HepG2 (cell line): ENCODE measurements around the gene EEPD1. TPM values are rescaled to one million over a fixed set of nuclear protein-coding genes. Genes with fewer than 3 reads are reported as not detected.

ENCODE experiments used
- BCL3 ChIP-seq: sonication (generic); formaldehyde crosslinking; IDR thresholded peaks from 2 replicates; pipeline ENCODE4 v1.5.1; 2020; ENCODE audit warnings: mild to moderate bottlenecking, missing genetic modification reagents, moderate library complexity
- RCOR2 ChIP-seq: IDR thresholded peaks from 2 replicates; pipeline ENCODE4 v1.6.1; 2016; ENCODE audit warnings: missing biosample characterization, missing genetic modification reagents
- RORA ChIP-seq: sonication (generic); formaldehyde crosslinking; IDR thresholded peaks from 2 replicates; pipeline ENCODE4 v1.5.0; 2020; ENCODE audit warnings: mild to moderate bottlenecking, missing genetic modification reagents, moderate library complexity
- TCF7 ChIP-seq: sonication (generic); IDR thresholded peaks from 2 replicates; pipeline ENCODE4 v1.6.1; 2016; ENCODE audit warnings: antibody characterized with exemption, low read depth
- ZNF17 ChIP-seq: sonication (generic); formaldehyde crosslinking; IDR thresholded peaks from 2 replicates; pipeline ENCODE4 v1.5.0; 2020; ENCODE audit warnings: mild to moderate bottlenecking, missing genetic modification reagents
- ZNF552 ChIP-seq: sonication (generic); formaldehyde crosslinking; IDR thresholded peaks from 2 replicates; pipeline ENCODE4 v1.9.0; 2022; ENCODE audit warnings: missing genetic modification reagents, mild to moderate bottlenecking, borderline replicate concordance
- ZNF703 ChIP-seq: sonication (generic); formaldehyde crosslinking; IDR thresholded peaks from 2 replicates; pipeline ENCODE4 v1.5.1; 2020; ENCODE audit warnings: missing genetic modification reagents, mild to moderate bottlenecking, moderate library complexity, borderline replicate concordance
- polyA plus RNA-seq, 8 experiments: library from polyadenylated mRNA; depleted of rRNA in 3 of 8; stranded (reverse) in 7 of 8; unstranded in 1 of 8; fragments of >200 nt; fragmentation: Illumina TruSeq in 4 of 8; extraction: Trizol in 4 of 8; gene quantifications; 2 replicates each; pipeline versions ENCODE4 v1.2.1 to v1.2.3, GENCODE V29; 2011 to 2016; ENCODE audit warnings: low read depth in 4 of 8, missing spikeins in 1 of 8, mixed read lengths in 1 of 8; ENCODE audit not compliant: insufficient read depth in 1 of 8
- total RNA-seq, 5 experiments: library from RNA; depleted of rRNA; stranded (reverse); fragments of >200 nt; fragmentation: Illumina TruSeq; extraction: Trizol; gene quantifications; 2 replicates each; pipeline ENCODE4 v1.2.3, GENCODE V29; 2016; ENCODE audit warnings: low read depth in 1 of 5
- TF ChIP-seq, protein P1 (sequence below): IDR thresholded peaks from 2 replicates; pipeline ENCODE4 v1.6.1; 2012; ENCODE audit warnings: low read depth, low read length, improper control_type of control experiment
- TF ChIP-seq, protein P2 (sequence below): sonication (generic); formaldehyde crosslinking; conservative IDR thresholded peaks from 2 replicates; pipeline ENCODE4 v1.8.0; 2022; ENCODE audit warnings: missing genetic modification reagents
- TF ChIP-seq, protein P3 (sequence below): sonication (generic); formaldehyde crosslinking; IDR thresholded peaks from 2 replicates; pipeline ENCODE4 v1.5.0; 2020; ENCODE audit warnings: missing genetic modification reagents
- TF ChIP-seq, protein P4 (sequence below): sonication (generic); formaldehyde crosslinking; IDR thresholded peaks from 2 replicates; pipeline ENCODE4 v1.5.0; 2020; ENCODE audit warnings: mild to moderate bottlenecking, missing genetic modification reagents, borderline replicate concordance
- TF ChIP-seq, protein P5 (sequence below): sonication (generic); formaldehyde crosslinking; IDR thresholded peaks from 2 replicates; pipeline ENCODE4 v1.5.0; 2020; ENCODE audit warnings: missing genetic modification reagents
- TF ChIP-seq, protein P6 (sequence below): sonication (generic); formaldehyde crosslinking; IDR thresholded peaks from 2 replicates; pipeline ENCODE4 v1.8.1; 2023; ENCODE audit warnings: mild to moderate bottlenecking, inconsistent platforms, moderate library complexity, missing genetic modification reagents, borderline replicate concordance

EEPD1 gene
- total and polyA plus RNA-seq, 2 of the 13 experiments (the other 11 are each of a cell fraction or from before 2014, with no cell fraction given), result 10.1 to 16.4 TPM

DNA sequence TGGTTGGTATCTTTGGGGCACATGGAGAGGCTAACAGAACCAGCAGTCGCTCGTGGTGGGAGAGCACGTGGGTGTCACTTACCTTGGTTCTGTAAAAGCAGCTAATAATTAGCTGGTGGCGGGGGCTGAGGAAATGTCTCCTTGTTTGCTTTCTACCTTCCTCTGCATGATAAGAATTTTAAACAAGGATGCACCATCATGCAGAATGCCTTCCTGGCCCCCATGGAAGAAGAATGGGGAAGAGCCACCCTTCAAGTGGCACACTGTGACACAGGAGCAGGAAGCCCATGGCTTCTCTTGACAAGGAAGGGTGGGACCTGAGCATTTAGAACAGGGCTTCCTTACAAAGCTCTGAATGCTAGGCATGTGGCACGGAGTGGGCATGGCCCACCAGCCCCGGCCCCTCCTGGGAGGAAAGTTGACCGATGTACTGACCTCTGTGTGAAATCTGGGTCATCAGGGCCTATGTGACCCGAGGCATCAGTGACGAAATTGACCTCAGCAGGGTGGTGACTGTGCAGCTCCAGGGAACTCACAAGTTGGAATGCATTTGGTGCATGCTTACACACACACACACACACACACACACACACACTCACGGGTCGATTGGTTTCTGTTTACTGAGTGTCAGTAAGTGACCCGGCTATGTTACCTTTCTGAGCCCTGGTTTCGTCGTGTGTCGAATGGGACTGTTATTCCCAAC, 119.7 kb downstream of the EEPD1 start (continued):
- TF ChIP-seq ZNF17 (CRISPR knock-in tag) (no peak), TCF7 (peak; percentile 25; the same call in 1 of the 2 replicates), ZNF552 (CRISPR knock-in tag) (no peak), BCL3 (CRISPR knock-in tag) (peak; percentile 74; the same call in 1 of the 2 replicates), RCOR2 (no peak), ZNF703 (CRISPR knock-in tag) (no peak), RORA (no peak)
- TF ChIP-seq, protein P1, sequence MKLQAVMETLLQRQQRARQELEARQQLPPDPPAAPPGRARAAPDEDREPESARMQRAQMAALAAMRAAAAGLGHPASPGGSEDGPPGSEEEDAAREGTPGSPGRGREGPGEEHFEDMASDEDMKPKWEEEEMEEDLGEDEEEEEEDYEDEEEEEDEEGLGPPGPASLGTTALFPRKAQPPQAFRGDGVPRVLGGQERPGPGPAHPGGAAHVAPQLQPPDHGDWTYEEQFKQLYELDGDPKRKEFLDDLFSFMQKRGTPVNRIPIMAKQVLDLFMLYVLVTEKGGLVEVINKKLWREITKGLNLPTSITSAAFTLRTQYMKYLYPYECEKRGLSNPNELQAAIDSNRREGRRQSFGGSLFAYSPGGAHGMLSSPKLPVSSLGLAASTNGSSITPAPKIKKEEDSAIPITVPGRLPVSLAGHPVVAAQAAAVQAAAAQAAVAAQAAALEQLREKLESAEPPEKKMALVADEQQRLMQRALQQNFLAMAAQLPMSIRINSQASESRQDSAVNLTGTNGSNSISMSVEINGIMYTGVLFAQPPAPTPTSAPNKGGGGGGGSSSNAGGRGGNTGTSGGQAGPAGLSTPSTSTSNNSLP, result peak; percentile 38; the same call in 1 of the 2 replicates
- TF ChIP-seq, protein P2, sequence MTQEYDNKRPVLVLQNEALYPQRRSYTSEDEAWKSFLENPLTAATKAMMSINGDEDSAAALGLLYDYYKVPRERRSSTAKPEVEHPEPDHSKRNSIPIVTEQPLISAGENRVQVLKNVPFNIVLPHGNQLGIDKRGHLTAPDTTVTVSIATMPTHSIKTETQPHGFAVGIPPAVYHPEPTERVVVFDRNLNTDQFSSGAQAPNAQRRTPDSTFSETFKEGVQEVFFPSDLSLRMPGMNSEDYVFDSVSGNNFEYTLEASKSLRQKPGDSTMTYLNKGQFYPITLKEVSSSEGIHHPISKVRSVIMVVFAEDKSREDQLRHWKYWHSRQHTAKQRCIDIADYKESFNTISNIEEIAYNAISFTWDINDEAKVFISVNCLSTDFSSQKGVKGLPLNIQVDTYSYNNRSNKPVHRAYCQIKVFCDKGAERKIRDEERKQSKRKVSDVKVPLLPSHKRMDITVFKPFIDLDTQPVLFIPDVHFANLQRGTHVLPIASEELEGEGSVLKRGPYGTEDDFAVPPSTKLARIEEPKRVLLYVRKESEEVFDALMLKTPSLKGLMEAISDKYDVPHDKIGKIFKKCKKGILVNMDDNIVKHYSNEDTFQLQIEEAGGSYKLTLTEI (CRISPR knock-in tag), result no peak
- TF ChIP-seq, protein P3, sequence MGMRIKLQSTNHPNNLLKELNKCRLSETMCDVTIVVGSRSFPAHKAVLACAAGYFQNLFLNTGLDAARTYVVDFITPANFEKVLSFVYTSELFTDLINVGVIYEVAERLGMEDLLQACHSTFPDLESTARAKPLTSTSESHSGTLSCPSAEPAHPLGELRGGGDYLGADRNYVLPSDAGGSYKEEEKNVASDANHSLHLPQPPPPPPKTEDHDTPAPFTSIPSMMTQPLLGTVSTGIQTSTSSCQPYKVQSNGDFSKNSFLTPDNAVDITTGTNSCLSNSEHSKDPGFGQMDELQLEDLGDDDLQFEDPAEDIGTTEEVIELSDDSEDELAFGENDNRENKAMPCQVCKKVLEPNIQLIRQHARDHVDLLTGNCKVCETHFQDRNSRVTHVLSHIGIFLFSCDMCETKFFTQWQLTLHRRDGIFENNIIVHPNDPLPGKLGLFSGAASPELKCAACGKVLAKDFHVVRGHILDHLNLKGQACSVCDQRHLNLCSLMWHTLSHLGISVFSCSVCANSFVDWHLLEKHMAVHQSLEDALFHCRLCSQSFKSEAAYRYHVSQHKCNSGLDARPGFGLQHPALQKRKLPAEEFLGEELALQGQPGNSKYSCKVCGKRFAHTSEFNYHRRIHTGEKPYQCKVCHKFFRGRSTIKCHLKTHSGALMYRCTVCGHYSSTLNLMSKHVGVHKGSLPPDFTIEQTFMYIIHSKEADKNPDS (CRISPR knock-in tag), result no peak
- TF ChIP-seq, protein P4, sequence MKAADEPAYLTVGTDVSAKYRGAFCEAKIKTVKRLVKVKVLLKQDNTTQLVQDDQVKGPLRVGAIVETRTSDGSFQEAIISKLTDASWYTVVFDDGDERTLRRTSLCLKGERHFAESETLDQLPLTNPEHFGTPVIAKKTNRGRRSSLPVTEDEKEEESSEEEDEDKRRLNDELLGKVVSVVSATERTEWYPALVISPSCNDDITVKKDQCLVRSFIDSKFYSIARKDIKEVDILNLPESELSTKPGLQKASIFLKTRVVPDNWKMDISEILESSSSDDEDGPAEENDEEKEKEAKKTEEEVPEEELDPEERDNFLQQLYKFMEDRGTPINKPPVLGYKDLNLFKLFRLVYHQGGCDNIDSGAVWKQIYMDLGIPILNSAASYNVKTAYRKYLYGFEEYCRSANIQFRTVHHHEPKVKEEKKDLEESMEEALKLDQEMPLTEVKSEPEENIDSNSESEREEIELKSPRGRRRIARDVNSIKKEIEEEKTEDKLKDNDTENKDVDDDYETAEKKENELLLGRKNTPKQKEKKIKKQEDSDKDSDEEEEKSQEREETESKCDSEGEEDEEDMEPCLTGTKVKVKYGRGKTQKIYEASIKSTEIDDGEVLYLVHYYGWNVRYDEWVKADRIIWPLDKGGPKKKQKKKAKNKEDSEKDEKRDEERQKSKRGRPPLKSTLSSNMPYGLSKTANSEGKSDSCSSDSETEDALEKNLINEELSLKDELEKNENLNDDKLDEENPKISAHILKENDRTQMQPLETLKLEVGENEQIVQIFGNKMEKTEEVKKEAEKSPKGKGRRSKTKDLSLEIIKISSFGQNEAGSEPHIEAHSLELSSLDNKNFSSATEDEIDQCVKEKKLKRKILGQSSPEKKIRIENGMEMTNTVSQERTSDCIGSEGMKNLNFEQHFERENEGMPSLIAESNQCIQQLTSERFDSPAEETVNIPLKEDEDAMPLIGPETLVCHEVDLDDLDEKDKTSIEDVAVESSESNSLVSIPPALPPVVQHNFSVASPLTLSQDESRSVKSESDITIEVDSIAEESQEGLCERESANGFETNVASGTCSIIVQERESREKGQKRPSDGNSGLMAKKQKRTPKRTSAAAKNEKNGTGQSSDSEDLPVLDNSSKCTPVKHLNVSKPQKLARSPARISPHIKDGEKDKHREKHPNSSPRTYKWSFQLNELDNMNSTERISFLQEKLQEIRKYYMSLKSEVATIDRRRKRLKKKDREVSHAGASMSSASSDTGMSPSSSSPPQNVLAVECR, result peak; percentile 64; the same call in 1 of the 2 replicates
- TF ChIP-seq, protein P5, sequence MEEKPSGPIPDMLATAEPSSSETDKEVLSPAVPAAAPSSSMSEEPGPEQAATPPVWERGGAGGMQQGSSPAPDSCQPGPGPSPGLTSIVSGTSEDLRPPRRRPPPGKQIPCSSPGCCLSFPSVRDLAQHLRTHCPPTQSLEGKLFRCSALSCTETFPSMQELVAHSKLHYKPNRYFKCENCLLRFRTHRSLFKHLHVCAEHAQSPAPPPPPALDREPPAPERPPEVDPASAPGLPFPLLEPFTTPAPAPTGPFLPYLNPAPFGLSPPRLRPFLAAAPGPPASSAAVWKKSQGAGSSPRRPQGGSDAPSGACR, result no peak; the same call in 1 of the 2 replicates
- TF ChIP-seq, protein P6, sequence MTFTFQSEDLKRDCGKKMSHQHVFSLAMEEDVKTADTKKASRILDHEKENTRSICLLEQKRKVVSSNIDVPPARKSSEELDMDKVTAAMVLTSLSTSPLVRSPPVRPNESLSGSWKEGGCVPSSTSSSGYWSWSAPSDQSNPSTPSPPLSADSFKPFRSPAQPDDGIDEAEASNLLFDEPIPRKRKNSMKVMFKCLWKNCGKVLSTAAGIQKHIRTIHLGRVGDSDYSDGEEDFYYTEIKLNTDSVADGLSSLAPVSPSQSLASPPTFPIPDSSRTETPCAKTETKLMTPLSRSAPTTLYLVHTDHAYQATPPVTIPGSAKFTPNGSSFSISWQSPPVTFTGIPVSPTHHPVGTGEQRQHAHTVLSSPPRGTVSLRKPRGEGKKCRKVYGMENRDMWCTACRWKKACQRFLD (CRISPR knock-in tag), result 0 out of 2 replicates have a peak, but pooled peaks have one; percentile 26
